KG1 (cell line): Measurements from ENCODE around the gene LSM4.
"Not testable (repeated sequence)": the region's sequence is repeated elsewhere in the genome, so short reads cannot be mapped to it uniquely, and the experiment has no call there.

Experiments
- DNase-seq: peaks from one replicate; lab custom pipeline; 2025; lab: John Stamatoyannopoulos, UW

LSM4 gene

GRCh38 chr19:18340990-18341868 is 18.4 kb upstream of the LSM4 start:
- DNase-seq: peak; percentile 55

GRCh38 chr19:18340190-18340989 is 17.5 kb upstream of the LSM4 start, which contains the start of gene PGPEP1:
TSS of gene PGPEP1 (plus strand) at chr19:18340598. CDS start at chr19:18340682, 84 bp downstream.
- DNase-seq: peak; percentile 21

- DNase-seq: peak; percentile 9
Measured at GRCh38 chr19:18339723-18340122, 16.8 kb upstream of the LSM4 start.

- no peak for DNase-seq
Measured at GRCh38 chr19:18338541-18338940, 15.7 kb upstream of the LSM4 start.

GRCh38 chr19:18336121-18336520 is 13.2 kb upstream of the LSM4 start:
- no peak for DNase-seq

GRCh38 chr19:18333680-18334079 is 10.8 kb upstream of the LSM4 start:
- DNase-seq: no peak

- no peak for DNase-seq
Measured at GRCh38 chr19:18332917-18333530, 10.1 kb upstream of the LSM4 start.

- DNase-seq: no peak
Measured at GRCh38 chr19:18330868-18331267, 8.0 kb upstream of the LSM4 start.

GRCh38 chr19:18329035-18329376 is 6.1 kb upstream of the LSM4 start:
- no peak for DNase-seq

GRCh38 chr19:18328340-18329034 is 5.6 kb upstream of the LSM4 start:
- peak; percentile 94 for DNase-seq

GRCh38 chr19:18326772-18327171 is 3.9 kb upstream of the LSM4 start:
- DNase-seq: no peak

- not testable (repeated sequence) for DNase-seq
Measured at GRCh38 chr19:18324373-18324731, 1.5 kb upstream of the LSM4 start.

GRCh38 chr19:18322318-18322758 is 538 bp downstream of the LSM4 start:
- peak; percentile 27 for DNase-seq

- peak; percentile 15 for DNase-seq
Measured at GRCh38 chr19:18321734-18322102, 1.2 kb downstream of the LSM4 start.

GRCh38 chr19:18320865-18321733 is 1.8 kb downstream of the LSM4 start:
- no peak for DNase-seq

- no peak for DNase-seq
Measured at GRCh38 chr19:18319591-18320135, 3.2 kb downstream of the LSM4 start.

- DNase-seq: peak; percentile 61
Measured at GRCh38 chr19:18317961-18318800, 4.7 kb downstream of the LSM4 start.

- no peak for DNase-seq
Measured at GRCh38 chr19:18313398-18313797, 9.5 kb downstream of the LSM4 start.

GRCh38 chr19:18312092-18312534 is 10.8 kb downstream of the LSM4 start:
- DNase-seq: no peak
